Measurements from ENCODE around the gene PSME3IP1.

The PSME3IP1 gene

GRCh38 chr16:57231821-57232350 is 46.0 kb upstream of the PSME3IP1 start:
- TF ChIP-seq CTCF (IDR thresholded peaks at IDR 0.05; ENCODE audit: low read depth, low read length, missing control alignments) = no peak
- Histone ChIP-seq H3K4me3 (ENCODE audit: low read depth, low read length) (no peak overlapping the region), H3K27me3 (replicated peaks) (no peaks in the 10 kb centered on the region), H3K27ac (no peak overlapping the region), H3K36me3 (replicated peaks) (peaks cover 60% of the 10 kb centered on the region)
- in situ Hi-C loops (cut with HindIII; ENCODE audit: low pct_ligation_motif_present, low sequenced_read_pairs) = no loop called here
- DNase-seq = no peak

- DNase-seq = no peak
- Histone ChIP-seq H3K36me3 (replicated peaks) (peaks cover 64% of the 10 kb centered on the region), H3K27me3 (replicated peaks) (no peaks in the 10 kb centered on the region), H3K4me3 (ENCODE audit: low read depth, low read length) (no peak overlapping the region), H3K27ac (no peak overlapping the region)
- in situ Hi-C loops (cut with HindIII; ENCODE audit: low pct_ligation_motif_present, low sequenced_read_pairs) = no loop called here
- no peak for TF ChIP-seq CTCF (IDR thresholded peaks at IDR 0.05; ENCODE audit: low read depth, low read length, missing control alignments)
Measured at GRCh38 chr16:57229079-57229478, 43.2 kb upstream of the PSME3IP1 start.

GRCh38 chr16:57226701-57227621 is 41.1 kb upstream of the PSME3IP1 start:
- no peak for DNase-seq
- no peaks in the 10 kb centered on the region for H3K27me3 ChIP-seq (replicated peaks)
- no peak for TF ChIP-seq CTCF (IDR thresholded peaks at IDR 0.05; ENCODE audit: low read depth, low read length, missing control alignments)
- in situ Hi-C loops (cut with HindIII; ENCODE audit: low pct_ligation_motif_present, low sequenced_read_pairs) = no loop called here
- peaks cover 57% of the 10 kb centered on the region for H3K36me3 ChIP-seq (replicated peaks)
- H3K27ac ChIP-seq = no peak overlapping the region
- H3K4me3 ChIP-seq (ENCODE audit: low read depth, low read length) = no peak overlapping the region

GRCh38 chr16:57225978-57226377 is 40.1 kb upstream of the PSME3IP1 start:
- DNase-seq = no peak
- no peak overlapping the region for H3K27ac ChIP-seq
- H3K27me3 ChIP-seq (replicated peaks) = no peaks in the 10 kb centered on the region
- no peak overlapping the region for H3K4me3 ChIP-seq (ENCODE audit: low read depth, low read length)
- in situ Hi-C loops (cut with HindIII; ENCODE audit: low pct_ligation_motif_present, low sequenced_read_pairs) = no loop called here
- no peak for TF ChIP-seq CTCF (IDR thresholded peaks at IDR 0.05; ENCODE audit: low read depth, low read length, missing control alignments)
- peaks cover 57% of the 10 kb centered on the region for H3K36me3 ChIP-seq (replicated peaks)

GRCh38 chr16:57224651-57225335 is 39.0 kb upstream of the PSME3IP1 start:
- in situ Hi-C loops (cut with HindIII; ENCODE audit: low pct_ligation_motif_present, low sequenced_read_pairs) = no loop called here
- no peak for DNase-seq
- H3K27me3 ChIP-seq (replicated peaks) = no peaks in the 10 kb centered on the region
- peaks cover 58% of the 10 kb centered on the region for H3K36me3 ChIP-seq (replicated peaks)
- no peak overlapping the region for H3K4me3 ChIP-seq (ENCODE audit: low read depth, low read length)
- no peak for TF ChIP-seq CTCF (IDR thresholded peaks at IDR 0.05; ENCODE audit: low read depth, low read length, missing control alignments)
- H3K27ac ChIP-seq = no peak overlapping the region

Data from brain microvascular endothelial cell (primary cell).